Spleen (tissue), 7 donors: ENCODE data around the gene BRD1.
A peak's percentile ranks its signal among the peaks of the same experiment; 100 is the strongest.

ENCODE experiments used
- CTCF ChIP-seq, 11 experiments: fragments of 200-600 bp in 7 of 11; fragments of 450-650 bp in 4 of 11; sonication (generic) in 4 of 11; IDR thresholded peaks in 8 of 11; conservative IDR thresholded peaks in 3 of 11; 1 replicate in 7 of 11; 2 replicates in 4 of 11; pipeline versions ENCODE4 v1.4.0 to v1.8.0; 2016 to 2021; ENCODE audit warnings: antibody characterized with exemption in 11 of 11, inconsistent platforms in 4 of 11, mild to moderate bottlenecking in 1 of 11
- POLR2AphosphoS5 ChIP-seq, 3 donors: sonication (generic); formaldehyde crosslinking; IDR thresholded peaks; one replicate each; pipeline ENCODE4 v1.5.1; 2017; ENCODE audit warnings: antibody characterized with exemption in 3 of 3
- donor health status: DM: no; HTN: no; CAD: no; lungs with moderate emphysema.
- donor health status: DM: no; HTN: no; CAD: no.
- donor health status: DM: no; HTN: no; CAD: no.

GRCh38 chr22:49775191-49775866 lies 52.3 kb downstream of the BRD1 start:
- TF ChIP-seq CTCF (IDR thresholded peaks at IDR 0.05 in 8 of 11, conservative IDR thresholded peaks at IDR 0.05 in 3 of 11), result no peak
- peak in 1 of 3 donors; percentile 23 for TF ChIP-seq POLR2AphosphoS5 (IDR thresholded peaks at IDR 0.05)
